Esophagus muscularis mucosa (tissue), 4 donors: ENCODE results near the gene PLCL1. TPM values are rescaled to one million over a fixed set of nuclear protein-coding genes. Genes with fewer than 3 reads are reported as not detected.

Experiments used
- DNase-seq: peaks from one replicate; pipeline ENCODE4 v3.0.0-alpha.2; 2017; ENCODE audit errors: extremely low spot score
- H3K27ac ChIP-seq, 4 donors: fragments of 200-600 bp; sonication (generic); replicated peaks in 1 of 4; 1 replicate in 3 of 4; 2 replicates in 1 of 4; pipeline ENCODE4 v1.5.1; 2016 to 2019; ENCODE audit warnings: mild to moderate bottlenecking in 1 of 4
- H3K27me3 ChIP-seq, 4 donors: fragments of 200-600 bp; sonication (generic); one replicate each; pipeline versions ENCODE4 v1.5.1 to v1.6.0; 2016 to 2019
- H3K36me3 ChIP-seq, 4 donors: fragments of 200-600 bp; sonication (generic); one replicate each; pipeline ENCODE4 v1.5.1; 2016 to 2019
- H3K4me1 ChIP-seq, 4 donors: fragments of 200-600 bp; sonication (generic); one replicate each; pipeline ENCODE4 v1.5.1; 2016 to 2019
- H3K4me3 ChIP-seq, 4 donors: fragments of 200-600 bp; sonication (generic); 1 replicate in 2 of 4; 2 replicates in 2 of 4; pipeline ENCODE4 v1.5.1; 2016 to 2019; ENCODE audit warnings: mild to moderate bottlenecking in 4 of 4, moderate library complexity in 1 of 4
- H3K9me3 ChIP-seq, 4 donors: fragments of 200-600 bp; sonication (generic); 1 replicate in 3 of 4; 2 replicates in 1 of 4; pipeline ENCODE4 v1.5.1; 2016 to 2019
- CTCF ChIP-seq, 3 experiments: fragments of 200-600 bp in 2 of 3; fragments of 450-650 bp in 1 of 3; sonication (generic) in 2 of 3; IDR thresholded peaks; one replicate each; pipeline ENCODE4 v1.5.1; 2017 to 2019; ENCODE audit warnings: antibody characterized with exemption in 3 of 3, mild to moderate bottlenecking in 2 of 3, moderate library complexity in 1 of 3
- EP300 ChIP-seq: sonication (generic); formaldehyde crosslinking; IDR thresholded peaks from one replicate; pipeline ENCODE4 v1.6.1; 2017; ENCODE audit warnings: antibody characterized with exemption
- POLR2A ChIP-seq: fragments of 450-650 bp; IDR thresholded peaks from one replicate; pipeline ENCODE4 v1.6.1; 2017; ENCODE audit warnings: antibody characterized with exemption, moderate library complexity, mild to moderate bottlenecking, low read depth
- POLR2AphosphoS5 ChIP-seq, 2 donors: sonication (generic); formaldehyde crosslinking; IDR thresholded peaks; one replicate each; pipeline ENCODE4 v1.6.1; 2017; ENCODE audit warnings: antibody characterized with exemption in 2 of 2
- WGBS: methylation state at CpG from one replicate; pipeline ENCODE4 v1.1.5; 2018; 5-methylcytosine and 5-hydroxymethylcytosine counted together
- intact Hi-C: fragments of 100-400 bp; cut with DNase I; formaldehyde crosslinking; loops from one replicate; pipeline ENCODE4 v1.15.1; 2023
- total RNA-seq, 4 donors: library from RNA; depleted of rRNA; stranded (reverse); fragments of >200 nt; gene quantifications; one replicate each; pipeline versions ENCODE4 v1.1.0 to v1.2.1, GENCODE V29; 2016

The PLCL1 gene
- total RNA-seq, 4 donors from 2014 or later, result 67.3 to 86.2 (median 79.2) TPM

GRCh38 chr2:197805715-197806633 is 1.6 kb downstream of the PLCL1 start:
- Histone ChIP-seq H3K4me1 (peaks cover 7 to 57% (median 48%) of the 10 kb centered on the region in 4 donors), H3K9me3 (no peaks in the 10 kb centered on the region), H3K4me3 (peak overlapping the region; percentile 86 to 96 (median 92)), H3K36me3 (no peaks in the 10 kb centered on the region), H3K27me3 (no peaks in the 10 kb centered on the region), H3K27ac (peak overlapping the region; percentile 88 to 92 (median 91))
- WGBS, result 17% methylated on average over 11 of the region's 11 CpGs
- no peak for DNase-seq
- TF ChIP-seq CTCF (IDR thresholded peaks at IDR 0.05) (no peak), POLR2AphosphoS5 (IDR thresholded peaks at IDR 0.05) (no peak), POLR2A (no peak), EP300 (no peak)
- intact Hi-C loops, result loop anchor here (5.0 to 10.0 kb wide), 4 partner anchors 149 to 366 kb away; no protein-coding TSS in a partner anchor

- DNase-seq, result no peak
- 78% methylated on average over 5 of the region's 5 CpGs for WGBS
- intact Hi-C loops, result loop anchor here (5.0 to 10.0 kb wide), 4 partner anchors 146 to 363 kb away; no protein-coding TSS in a partner anchor
Measured at GRCh38 chr2:197809064-197809463, 4.7 kb downstream of the PLCL1 start.

GRCh38 chr2:197810016-197810415 is 5.6 kb downstream of the PLCL1 start:
- H3K4me1 ChIP-seq, result peaks cover 5 to 55% (median 40%) of the 10 kb centered on the region in 4 donors
- H3K36me3 ChIP-seq, result no peaks in the 10 kb centered on the region
- H3K4me3 ChIP-seq, result no peak overlapping the region
- no peak for DNase-seq
- intact Hi-C loops, result no loop called here
- H3K9me3 ChIP-seq, result no peaks in the 10 kb centered on the region
- 94% methylated on average over 3 of the region's 3 CpGs for WGBS
- no peaks in the 10 kb centered on the region for H3K27me3 ChIP-seq
- TF ChIP-seq EP300 (no peak), POLR2A (no peak), POLR2AphosphoS5 (IDR thresholded peaks at IDR 0.05) (no peak), CTCF (IDR thresholded peaks at IDR 0.05) (no peak)
- H3K27ac ChIP-seq, result no peak overlapping the region

More at GRCh38 chr2:197809064-197809463, 4.7 kb downstream of the PLCL1 start:
- Histone ChIP-seq H3K9me3 (no peaks in the 10 kb centered on the region), H3K27ac (peak overlapping the region in 2 of 4 donors; percentile 24 to 91), H3K4me3 (peak overlapping the region; percentile 4 to 96 (median 46)), H3K4me1 (peaks cover 2 to 47% (median 37%) of the 10 kb centered on the region in 4 donors), H3K27me3 (no peaks in the 10 kb centered on the region), H3K36me3 (no peaks in the 10 kb centered on the region)
- TF ChIP-seq POLR2AphosphoS5 (IDR thresholded peaks at IDR 0.05) (no peak), POLR2A (no peak), EP300 (no peak), CTCF (IDR thresholded peaks at IDR 0.05) (no peak)

- WGBS, result 68% methylated on average over 3 of the region's 3 CpGs
- Histone ChIP-seq H3K36me3 (no peaks in the 10 kb centered on the region), H3K27ac (no peak overlapping the region), H3K4me3 (no peak overlapping the region), H3K4me1 (peaks cover 5 to 55% (median 41%) of the 10 kb centered on the region in 4 donors), H3K9me3 (no peaks in the 10 kb centered on the region), H3K27me3 (no peaks in the 10 kb centered on the region)
- TF ChIP-seq POLR2AphosphoS5 (IDR thresholded peaks at IDR 0.05) (no peak), POLR2A (no peak), EP300 (no peak), CTCF (IDR thresholded peaks at IDR 0.05) (no peak)
- no peak for DNase-seq
- intact Hi-C loops, result no loop called here
Measured at GRCh38 chr2:197810491-197810890, 6.1 kb downstream of the PLCL1 start.
